NCI-H146 treated with DMSO at 0.1 percent for 48 hours (cell line): ENCODE results near the gene ZBBX.
A peak's percentile ranks its signal among the peaks of the same experiment; 100 is the strongest.

Source experiments
- DNase-seq: peaks from one replicate; lab custom pipeline; 2025; ENCODE audit not compliant: unreplicated experiment; lab: John Stamatoyannopoulos, UW

The ZBBX gene

GRCh38 chr3:167318306-167318705 is 61.8 kb downstream of the ZBBX start:
- DNase-seq = no peak

- DNase-seq = no peak
Observed at GRCh38 chr3:167306319-167306718, 73.8 kb downstream of the ZBBX start.

DNA sequence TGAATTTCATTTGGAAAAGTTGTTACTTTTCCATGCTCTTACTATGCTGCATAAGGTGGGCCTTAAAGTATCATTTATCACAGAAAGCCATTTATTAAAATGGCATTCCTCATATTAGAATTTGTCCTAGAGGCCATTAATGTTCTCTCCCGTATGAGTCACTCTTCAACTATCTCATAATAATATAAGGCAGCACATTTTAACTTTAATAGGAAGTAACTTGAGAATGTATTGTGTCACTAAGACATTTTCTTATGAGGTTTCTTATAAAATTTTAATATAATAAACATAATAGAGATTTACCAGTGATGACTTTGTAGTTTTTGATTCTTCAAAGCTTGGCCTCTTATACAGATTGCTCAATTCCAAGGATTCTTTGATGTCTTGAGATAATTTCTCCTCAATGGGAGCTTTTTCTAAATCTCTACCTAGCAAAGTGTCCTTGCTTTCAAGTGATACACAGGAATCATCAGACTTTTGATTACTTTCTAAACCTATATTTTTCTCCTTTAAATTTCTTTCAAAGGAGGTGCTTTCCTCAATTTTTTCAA is 74.7 kb downstream of the ZBBX start:
- DNase-seq = no peak

GRCh38 chr3:167304077-167304476 is 76.0 kb downstream of the ZBBX start:
- peak; percentile 82 for DNase-seq

DNA sequence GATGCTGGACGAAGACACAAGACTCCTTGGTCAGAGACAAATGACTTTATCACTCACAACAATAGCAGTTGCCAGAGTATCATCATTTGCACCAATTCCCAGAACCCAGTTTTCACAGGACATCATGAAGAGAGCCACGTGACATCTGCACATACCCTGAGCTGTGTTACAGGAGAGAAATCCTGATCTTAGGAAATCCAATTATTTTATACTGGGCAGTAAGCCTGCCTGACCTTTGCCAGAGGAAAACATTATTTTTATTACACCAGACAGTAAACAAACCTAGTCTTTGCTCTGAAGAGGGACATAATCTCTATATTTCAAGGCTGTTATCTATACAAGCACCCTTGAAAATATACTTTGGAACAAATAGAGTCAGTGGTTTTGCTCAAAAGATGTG is 77.4 kb downstream of the ZBBX start:
- DNase-seq = no peak

DNA sequence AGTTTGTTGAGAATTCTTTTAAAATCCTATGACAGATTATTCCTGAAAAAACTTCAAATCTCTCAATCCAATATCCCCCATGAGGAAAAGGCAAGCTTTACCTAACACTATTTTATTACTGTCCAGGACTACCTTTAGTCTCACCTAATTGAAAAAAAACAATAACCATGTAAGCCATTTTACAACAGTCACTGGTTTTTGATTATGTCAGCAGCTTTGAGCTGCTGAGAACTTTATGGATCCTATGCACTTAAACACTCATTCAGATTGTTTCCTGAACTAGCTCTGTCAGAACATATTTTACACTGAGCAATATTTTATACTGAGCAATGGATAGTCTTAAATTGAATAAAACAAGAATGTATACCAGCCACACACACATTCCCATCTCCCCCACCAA is 79.9 kb downstream of the ZBBX start:
- no peak for DNase-seq

GRCh38 chr3:167289435-167289834 is 90.7 kb downstream of the ZBBX start:
- no peak for DNase-seq

GRCh38 chr3:167288737-167289136 is 91.4 kb downstream of the ZBBX start:
- no peak for DNase-seq

GRCh38 chr3:167287308-167287707 is 92.8 kb downstream of the ZBBX start:
- no peak for DNase-seq

DNA sequence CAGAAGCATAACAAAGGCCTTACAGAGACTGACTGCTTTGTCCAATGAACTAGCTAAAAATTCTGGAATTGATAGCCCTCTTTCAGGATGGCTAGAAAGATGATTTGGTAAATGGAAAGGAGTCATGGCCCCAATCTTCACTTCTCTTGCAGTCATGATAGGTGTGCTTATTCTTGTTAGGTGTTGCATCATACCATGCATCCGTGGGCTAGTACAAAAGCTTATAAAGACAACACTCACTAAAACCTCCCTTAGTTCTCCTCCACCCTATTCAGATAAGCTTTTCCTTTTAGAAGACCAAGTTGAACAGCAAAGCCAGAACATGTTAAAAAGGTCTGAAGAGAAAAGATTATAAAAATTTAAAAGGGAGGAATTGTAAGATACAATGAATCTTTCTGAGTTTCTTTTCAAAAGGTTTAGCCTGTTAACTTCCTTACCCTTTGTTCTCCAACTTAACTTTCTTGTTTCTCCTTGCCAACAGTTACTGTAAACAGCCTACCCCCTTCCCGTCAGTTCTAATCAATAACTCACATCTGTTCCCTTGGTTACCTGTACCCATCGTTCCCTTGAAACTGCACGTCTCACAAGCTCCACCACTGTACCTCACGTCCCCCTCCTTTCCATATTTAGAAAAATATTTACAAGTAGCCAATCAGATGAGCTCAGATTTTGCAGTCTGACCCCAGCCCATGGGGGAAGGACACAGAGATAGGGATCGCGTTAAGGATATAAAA is 105.8 kb downstream of the ZBBX start:
- DNase-seq = no peak

- peak; percentile 43 for DNase-seq
Observed at GRCh38 chr3:167253037-167253436, 127.1 kb downstream of the ZBBX start.

DNA sequence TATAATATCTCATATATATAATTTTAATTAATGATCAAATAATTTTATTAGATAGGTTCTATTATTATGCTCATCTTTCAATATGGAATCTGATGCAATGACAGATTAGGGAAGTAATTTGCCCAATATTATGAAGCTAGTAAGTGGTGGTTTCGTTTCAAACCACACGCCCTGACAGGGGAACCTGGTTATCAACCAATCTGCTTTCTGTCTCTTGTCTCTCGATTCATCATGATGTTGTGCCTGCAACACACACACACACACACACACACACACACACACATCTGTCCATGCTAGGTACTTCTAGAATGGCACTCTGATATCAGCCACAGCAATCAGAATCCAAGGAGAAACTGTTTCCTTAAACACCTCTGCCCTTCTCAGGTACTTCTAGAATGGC is 128.4 kb downstream of the ZBBX start:
- DNase-seq = no peak

DNA sequence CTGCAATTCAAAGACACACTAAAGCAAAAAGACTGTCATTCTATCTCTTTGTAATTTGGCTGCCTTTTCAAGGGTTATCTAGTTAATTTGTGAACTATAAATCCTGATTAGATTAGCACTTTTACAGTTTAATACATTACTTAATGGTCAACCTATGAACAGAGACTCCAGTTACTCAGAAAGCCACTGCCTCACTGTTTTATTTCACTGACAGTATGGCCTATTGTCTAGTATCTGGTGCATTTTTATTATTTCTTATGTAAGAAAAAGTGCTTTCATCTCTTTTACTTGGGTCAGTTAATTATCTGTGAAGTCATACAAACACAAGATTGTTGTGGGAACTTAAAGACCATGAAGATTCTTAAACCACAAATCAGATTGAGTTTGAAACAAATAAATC is 133.8 kb downstream of the ZBBX start:
- no peak for DNase-seq

- peak; percentile 35 for DNase-seq
Observed at GRCh38 chr3:167241048-167241845, 138.8 kb downstream of the ZBBX start.

DNA sequence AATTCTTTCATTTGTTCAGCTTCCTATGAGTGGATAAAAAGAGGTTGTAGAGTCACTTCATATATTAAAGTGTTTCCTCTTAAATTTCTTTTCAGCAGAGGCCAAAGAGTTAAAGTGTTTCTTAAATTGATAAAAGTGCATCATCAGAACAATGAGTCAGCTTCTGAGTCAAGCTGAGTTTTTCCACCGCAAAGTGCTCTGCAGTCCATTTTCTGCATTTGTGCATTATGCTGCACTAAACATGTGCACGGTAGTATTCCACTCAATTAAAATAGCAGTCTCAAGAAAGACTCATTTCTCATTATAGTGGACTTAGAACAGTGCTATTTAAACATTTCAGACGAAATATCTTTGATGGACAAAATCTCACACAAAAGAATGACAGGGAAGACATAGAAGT is 152.0 kb downstream of the ZBBX start:
- no peak for DNase-seq

- DNase-seq = no peak
Observed at GRCh38 chr3:167225821-167226220, 154.3 kb downstream of the ZBBX start.

DNA sequence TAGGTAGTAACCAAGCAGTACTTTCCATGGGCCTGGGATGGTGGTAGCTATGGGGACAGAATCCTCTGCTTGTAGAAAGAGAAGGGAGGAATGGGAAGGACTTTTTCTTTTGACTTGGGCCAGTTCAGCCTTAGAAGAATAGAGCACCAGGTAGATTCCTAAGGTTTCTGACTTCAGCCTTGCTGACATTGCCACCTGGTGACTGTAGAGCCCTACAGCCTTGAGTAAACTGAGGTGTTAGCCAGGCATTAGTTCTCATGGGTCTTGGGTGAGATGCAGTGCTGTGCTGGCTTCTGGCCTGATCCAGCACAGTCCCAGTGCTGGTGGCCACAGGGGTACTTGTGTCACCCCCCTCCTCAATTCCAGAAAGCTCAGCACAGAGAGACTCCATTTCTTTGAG is 171.1 kb downstream of the ZBBX start:
- no peak for DNase-seq

GRCh38 chr3:167203062-167203461 is 177.0 kb downstream of the ZBBX start:
- DNase-seq = no peak

- no peak for DNase-seq
Observed at GRCh38 chr3:167198949-167199600, 181.0 kb downstream of the ZBBX start.
